H1 (cell line): ENCODE data around the gene PRRG3. TPM values are rescaled to one million over a fixed set of nuclear protein-coding genes. Genes with fewer than 3 reads are reported as not detected.

Source experiments
- CTCF ChIA-PET: fragments of 300-600 bp; sonication (Branson Sonifier 250); formaldehyde crosslinking; loops from one replicate; lab custom pipeline; 2021; ENCODE audit not compliant: partially characterized antibody; lab: Charles Lee
- POLR2A ChIA-PET: fragments of 300-600 bp; sonication (Branson Sonifier 250); formaldehyde crosslinking; loops from one replicate; lab custom pipeline; 2021; ENCODE audit warnings: inconsistent platforms; ENCODE audit not compliant: partially characterized antibody; lab: Charles Lee
- DNase-seq, 2 experiments: peaks; one replicate each; pipeline versions ENCODE4 v3.0.0 to v3.0.0-alpha.2; 2010 to 2022; ENCODE audit warnings: low spot score in 2 of 2, low read depth in 1 of 2, mixed read lengths in 1 of 2
- FAIRE-seq: peaks from 2 replicates; lab custom pipeline; 2011; peaks lifted over from hg19 to GRCh38; lab: Jason Lieb, UNC
- H2AFZ ChIP-seq: 2 replicates; pipeline ENCODE4 v1.8.1; 2012; ENCODE audit warnings: low read length, inconsistent platforms
- H2AK5ac ChIP-seq: 2 replicates; pipeline ENCODE4 v1.6.1; 2013; ENCODE audit warnings: low read depth, low read length
- H2BK120ac ChIP-seq: replicated peaks from 2 replicates; pipeline ENCODE3; 2013; ENCODE audit warnings: low read depth, low read length, inconsistent platforms
- H2BK12ac ChIP-seq: 2 replicates; pipeline ENCODE4 v1.6.1; 2013; ENCODE audit warnings: low read depth, low read length
- H2BK15ac ChIP-seq: 2 replicates; pipeline ENCODE4 v1.6.1; 2013; ENCODE audit warnings: low read length
- H2BK20ac ChIP-seq: 2 replicates; pipeline ENCODE4 v1.6.1; 2013; ENCODE audit warnings: low read length
- H2BK5ac ChIP-seq: 2 replicates; pipeline ENCODE4 v1.6.1; 2013; ENCODE audit warnings: low read depth, low read length
- H3K14ac ChIP-seq: 2 replicates; pipeline ENCODE4 v1.6.1; 2013; ENCODE audit warnings: inconsistent platforms; ENCODE audit not compliant: insufficient read length
- H3K18ac ChIP-seq: 2 replicates; pipeline ENCODE4 v1.6.1; 2013; ENCODE audit warnings: low read length; ENCODE audit errors: extremely low read depth
- H3K23ac ChIP-seq: 2 replicates; pipeline ENCODE4 v1.6.1; 2013; ENCODE audit warnings: inconsistent platforms; ENCODE audit not compliant: insufficient read length
- H3K23me2 ChIP-seq: 2 replicates; pipeline ENCODE4 v1.6.1; 2013; ENCODE audit warnings: low read depth, low read length
- H3K27ac ChIP-seq: 2 replicates; pipeline ENCODE4 v1.6.1; 2011; ENCODE audit warnings: low read depth, low read length, inconsistent platforms
- H3K27me3 ChIP-seq, 4 experiments: replicated peaks in 1 of 4; 1 replicate in 1 of 4; 2 replicates in 3 of 4; pipeline versions ENCODE4 v1.6.1 to v1.8.1; 2011 to 2013; ENCODE audit warnings: low read length in 3 of 4, mild to moderate bottlenecking in 3 of 4, inconsistent platforms in 2 of 4, mixed read lengths in 2 of 4, moderate library complexity in 1 of 4; ENCODE audit not compliant: control insufficient read depth in 3 of 4, insufficient read depth in 3 of 4; ENCODE audit errors: extremely low read depth in 1 of 4
- H3K36me3 ChIP-seq, 4 experiments: 2 replicates each; pipeline versions ENCODE4 v1.6.1 to v1.8.1; 2011 to 2013; ENCODE audit warnings: mild to moderate bottlenecking in 4 of 4, low read length in 3 of 4, moderate library complexity in 2 of 4, control low read depth in 1 of 4, inconsistent platforms in 1 of 4; ENCODE audit not compliant: insufficient read depth in 4 of 4, control insufficient read depth in 2 of 4
- H3K4ac ChIP-seq: replicated peaks from 2 replicates; pipeline ENCODE3; 2013; ENCODE audit warnings: low read length, low read depth, mixed read lengths, inconsistent platforms; ENCODE audit not compliant: insufficient read length
- H3K4me1 ChIP-seq, 4 experiments: replicated peaks in 1 of 4; 1 replicate in 1 of 4; 2 replicates in 3 of 4; pipeline versions ENCODE4 v1.6.1 to v1.8.1; 2011 to 2013; ENCODE audit warnings: low read length in 3 of 4, inconsistent platforms in 2 of 4, mixed read lengths in 1 of 4; ENCODE audit not compliant: insufficient read depth in 4 of 4, control insufficient read depth in 3 of 4
- H3K4me2 ChIP-seq, 2 experiments: 2 replicates each; pipeline versions ENCODE4 v1.6.1 to v1.8.1; 2011 to 2013; ENCODE audit warnings: low read depth in 2 of 2, low read length in 2 of 2, control low read depth in 1 of 2, inconsistent platforms in 1 of 2, mild to moderate bottlenecking in 1 of 2; ENCODE audit not compliant: insufficient read depth in 1 of 2
- H3K4me3 ChIP-seq, 4 experiments: fragments of 200-600, 300-600 bp in 1 of 4; sonication (generic), shearing (Covaris generic), sonication (Bioruptor Twin) in 1 of 4; 2 replicates each; pipeline versions ENCODE4 v1.5.1 to v1.8.1; 2011 to 2016; ENCODE audit warnings: low read length in 4 of 4, low read depth in 3 of 4, control low read depth in 2 of 4, inconsistent platforms in 2 of 4, mild to moderate bottlenecking in 2 of 4, mixed read lengths in 1 of 4, moderate library complexity in 1 of 4; ENCODE audit not compliant: insufficient read depth in 2 of 4; ENCODE audit errors: extremely low read depth in 1 of 4
- H3K56ac ChIP-seq: replicated peaks from 2 replicates; pipeline ENCODE3; 2013; ENCODE audit warnings: low read depth, mild to moderate bottlenecking, mixed read lengths, low read length, inconsistent platforms; ENCODE audit not compliant: insufficient read length
- H3K79me1 ChIP-seq: 2 replicates; pipeline ENCODE4 v1.6.1; 2013; ENCODE audit warnings: low read depth, low read length, control low read depth
- H3K79me2 ChIP-seq, 2 experiments: 2 replicates each; pipeline versions ENCODE4 v1.6.1 to v1.8.1; 2012 to 2013; ENCODE audit warnings: low read length in 2 of 2, mild to moderate bottlenecking in 2 of 2, inconsistent platforms in 1 of 2; ENCODE audit not compliant: insufficient read depth in 2 of 2, control insufficient read depth in 1 of 2
- H3K9ac ChIP-seq, 4 experiments: replicated peaks in 1 of 4; 1 replicate in 1 of 4; 2 replicates in 3 of 4; pipeline versions ENCODE4 v1.6.1 to v1.8.1; 2011 to 2013; ENCODE audit warnings: low read depth in 3 of 4, low read length in 3 of 4, control low read depth in 2 of 4, mild to moderate bottlenecking in 2 of 4, moderate library complexity in 2 of 4, inconsistent platforms in 1 of 4; ENCODE audit errors: extremely low read depth in 1 of 4
- H3K9me3 ChIP-seq, 2 experiments: 2 replicates each; pipeline versions ENCODE4 v1.6.1 to v1.8.1; 2012 to 2013; ENCODE audit warnings: mild to moderate bottlenecking in 2 of 2, moderate library complexity in 2 of 2, control low read depth in 1 of 2, inconsistent platforms in 1 of 2, low read depth in 1 of 2, low read length in 1 of 2, mixed read lengths in 1 of 2; ENCODE audit not compliant: insufficient read depth in 2 of 2
- H4K20me1 ChIP-seq, 2 experiments: replicated peaks in 1 of 2; 2 replicates each; pipeline versions ENCODE3 to v1.8.1; 2011 to 2013; ENCODE audit warnings: inconsistent platforms in 2 of 2, low read length in 2 of 2, mild to moderate bottlenecking in 1 of 2; ENCODE audit not compliant: insufficient read depth in 2 of 2, control insufficient read depth in 1 of 2
- H4K5ac ChIP-seq: 2 replicates; pipeline ENCODE4 v1.6.1; 2013; ENCODE audit warnings: low read length, low read depth, mixed read lengths, inconsistent platforms; ENCODE audit not compliant: insufficient read length
- H4K8ac ChIP-seq: 2 replicates; pipeline ENCODE4 v1.8.0; 2013; ENCODE audit warnings: mild to moderate bottlenecking, moderate library complexity, low read length, inconsistent platforms; ENCODE audit not compliant: insufficient read depth; ENCODE audit errors: extremely low read depth
- H4K91ac ChIP-seq: replicated peaks from 2 replicates; pipeline ENCODE3; 2013; ENCODE audit warnings: low read length, mixed read lengths, inconsistent platforms; ENCODE audit not compliant: insufficient read length
- CEBPB ChIP-seq: IDR thresholded peaks from 2 replicates; pipeline ENCODE4 v1.6.1; 2012; ENCODE audit warnings: low read depth, low read length
- CREB1 ChIP-seq: IDR thresholded peaks from 2 replicates; pipeline ENCODE4 v1.6.1; 2012; ENCODE audit warnings: inconsistent platforms
- EGR1 ChIP-seq: IDR thresholded peaks from 2 replicates; pipeline ENCODE4 v1.6.1; 2011; ENCODE audit warnings: low read depth, low read length, borderline replicate concordance
- KDM1A ChIP-seq: fragments of 200-600, 300-600 bp; sonication (generic); IDR thresholded peaks from 2 replicates; pipeline ENCODE4 v1.7.1; 2016; ENCODE audit warnings: mild to moderate bottlenecking, low read length, borderline replicate concordance
- POLR2AphosphoS5 ChIP-seq: IDR thresholded peaks from 2 replicates; pipeline ENCODE4 v1.6.1; 2011; ENCODE audit warnings: low read depth, low read length
- POU5F1 ChIP-seq: IDR thresholded peaks from 2 replicates; pipeline ENCODE4 v1.6.1; 2011; ENCODE audit warnings: low read depth, mild to moderate bottlenecking, low read length, moderate library complexity
- RBBP5 ChIP-seq: IDR thresholded peaks from 2 replicates; pipeline ENCODE4 v1.7.1; 2012; ENCODE audit warnings: low read depth, mild to moderate bottlenecking, inconsistent platforms, low read length, moderate library complexity, borderline replicate concordance
- RNF2 ChIP-seq: fragments of 200-900, 300-1000 bp; sonication (generic); IDR thresholded peaks from 2 replicates; pipeline ENCODE4 v1.7.1; 2016; ENCODE audit warnings: borderline replicate concordance, low read depth, mild to moderate bottlenecking, antibody characterized with exemption, low read length; ENCODE audit not compliant: poor library complexity, severe bottlenecking; ENCODE audit errors: missing control alignments
- SAP30 ChIP-seq: fragments of 300-600 bp; sonication (generic); IDR thresholded peaks from 2 replicates; pipeline ENCODE4 v1.7.1; 2012; ENCODE audit warnings: low read length, moderate library complexity, mild to moderate bottlenecking, inconsistent platforms; ENCODE audit not compliant: insufficient read depth, insufficient replicate concordance
- SIX5 ChIP-seq: IDR thresholded peaks from 2 replicates; pipeline ENCODE4 v1.6.1; 2011; ENCODE audit warnings: mild to moderate bottlenecking, low read depth, low read length
- SRF ChIP-seq: IDR thresholded peaks from 2 replicates; pipeline ENCODE4 v1.6.1; 2011; ENCODE audit warnings: mild to moderate bottlenecking, low read depth, low read length, moderate library complexity
- SUZ12 ChIP-seq: fragments of 200-600 bp; sonication (generic); IDR thresholded peaks from 2 replicates; pipeline ENCODE4 v1.6.1; 2012; ENCODE audit warnings: mild to moderate bottlenecking, inconsistent platforms, low read length, moderate library complexity, mixed read lengths
- TAF7 ChIP-seq: optimal IDR thresholded peaks from 2 replicates; pipeline ENCODE3; 2011; ENCODE audit warnings: low read depth, mild to moderate bottlenecking, inconsistent platforms, low read length, moderate library complexity, borderline replicate concordance
- WGBS, 2 experiments: shearing (Covaris generic) in 1 of 2; methylation state at CpG; one replicate each; pipeline versions ENCODE4 v1.1.6 to v1.1.7; 2013 to 2015; ENCODE audit warnings: low lambda C conversion rate in 2 of 2, mixed read lengths in 2 of 2, inconsistent platforms in 1 of 2, low coverage in 1 of 2, missing lambda C conversion rate in 1 of 2; ENCODE audit not compliant: insufficient replicate concordance in 2 of 2, insufficient coverage in 1 of 2, insufficient read length in 1 of 2; ENCODE audit errors: extremely low coverage in 1 of 2, missing lambda C conversion rate in 1 of 2; 5-methylcytosine and 5-hydroxymethylcytosine counted together
- polyA plus RNA-seq, 7 experiments: library from polyadenylated mRNA; depleted of rRNA in 3 of 7; stranded (reverse) in 5 of 7; unstranded in 2 of 7; fragments of >200 nt in 5 of 7; fragments of 200-250 nt in 2 of 7; gene quantifications; 1 replicate in 5 of 7; 2 replicates in 1 of 7; 4 replicates in 1 of 7; pipeline versions ENCODE4 v1.2.1 to v1.2.3, GENCODE V29; 2011 to 2013; ENCODE audit warnings: missing spikeins in 2 of 7, mixed read lengths in 2 of 7
- total RNA-seq: library from RNA; stranded (reverse); fragmentation: NEBNext Ultra II Directional; extraction: Animal tissue kit (Norgen Biotek cat#: 25700); gene quantifications from 2 replicates; pipeline ENCODE4 v1.2.1, GENCODE V29; 2021

The PRRG3 gene
- total and polyA plus RNA-seq, 2 of the 8 experiments (the other 6 are each of a cell fraction or from before 2014, with no cell fraction given): 4.2 to 5.4 TPM

GRCh38 chrX:151729056-151729725 is 33.9 kb downstream of the PRRG3 start:
- no peak overlapping the region for H3K27ac ChIP-seq
- H3K23ac ChIP-seq: no peak overlapping the region
- H2BK15ac ChIP-seq: no peak overlapping the region
- no peak overlapping the region for H4K8ac ChIP-seq
- ChIA-PET CTCF (interaction anchor here (1.2 to 1.5 kb wide), 3 partner anchors 17 to 903 kb away, joined by 3 read pairs; no protein-coding TSS in a partner anchor), POLR2A (no interaction called here)
- no peak overlapping the region for H2BK5ac ChIP-seq
- FAIRE-seq (no peak), DNase-seq (no peak)
- H3K56ac ChIP-seq: no peak overlapping the region
- H3K27me3 ChIP-seq: no peaks in the 10 kb centered on the region
- no peak overlapping the region for H4K5ac ChIP-seq
- no peak overlapping the region for H3K4me2 ChIP-seq
- no peak overlapping the region for H3K4ac ChIP-seq
- H2AFZ ChIP-seq: no peak overlapping the region
- H3K9ac ChIP-seq: no peak overlapping the region
- no peaks in the 10 kb centered on the region for H3K23me2 ChIP-seq
- no peaks in the 10 kb centered on the region for H3K9me3 ChIP-seq
- 100% methylated on average over 2 of the region's 4 CpGs; no CpG with 5 or more reads in 1 of the 2 experiments for WGBS, 2 experiments
- no peak overlapping the region for H2BK20ac ChIP-seq
- no peak overlapping the region for H2AK5ac ChIP-seq
- H2BK12ac ChIP-seq: no peak overlapping the region
- H4K20me1 ChIP-seq: no peaks in the 10 kb centered on the region
- H3K4me1 ChIP-seq: no peaks in the 10 kb centered on the region
- H3K4me3 ChIP-seq: no peak overlapping the region
- no peak overlapping the region for H4K91ac ChIP-seq
- no peaks in the 10 kb centered on the region for H3K79me1 ChIP-seq
- no peaks in the 10 kb centered on the region for H3K36me3 ChIP-seq
- H2BK120ac ChIP-seq: no peak overlapping the region
- no peak overlapping the region for H3K18ac ChIP-seq
- H3K14ac ChIP-seq: no peak overlapping the region
- H3K79me2 ChIP-seq: no peaks in the 10 kb centered on the region
- no peak for TF ChIP-seq SIX5
- no peak for TF ChIP-seq SUZ12
- TF ChIP-seq CREB1: no peak
- no peak for TF ChIP-seq SRF
- TF ChIP-seq RBBP5: no peak
- no peak for TF ChIP-seq POLR2AphosphoS5
- TF ChIP-seq POU5F1: no peak
- TF ChIP-seq EGR1: no peak
- no peak for TF ChIP-seq SAP30
- TF ChIP-seq TAF7: no peak
- no peak for TF ChIP-seq RNF2
- no peak for TF ChIP-seq KDM1A
- no peak for TF ChIP-seq CEBPB
